WI38 (cell line): ENCODE measurements around the gene CRTC3.

Experiments used
- H3K4me3 ChIP-seq: 2 replicates; pipeline ENCODE4 v1.5.1; 2011; ENCODE audit warnings: low read depth, mild to moderate bottlenecking, control low read depth, low read length
- TF ChIP-seq, protein P1 (sequence below): IDR thresholded peaks from 2 replicates; pipeline ENCODE4 v1.5.1; 2012; ENCODE audit warnings: low read depth, mild to moderate bottlenecking, control low read depth, low read length

The CRTC3 gene

DNA sequence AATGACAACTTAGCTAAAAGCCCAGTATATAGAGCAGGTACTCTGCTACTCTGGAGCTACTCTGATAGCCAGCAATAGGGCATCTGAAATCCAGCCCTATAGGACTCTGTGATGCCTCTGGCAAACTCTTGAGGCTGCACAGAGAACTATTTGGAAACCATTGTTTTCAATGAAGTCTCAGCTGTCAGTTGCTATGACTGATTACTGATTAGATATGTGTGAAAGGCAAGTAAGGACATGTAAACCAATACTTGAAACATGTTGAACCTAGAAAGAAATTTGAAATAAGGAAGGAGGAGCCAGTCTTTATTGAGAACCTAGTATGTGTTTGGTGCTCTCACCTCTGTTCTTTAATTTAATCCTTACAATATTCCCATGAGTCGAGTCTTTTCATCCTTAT is 40.2 kb upstream of the CRTC3 start:
- no peak overlapping the region for H3K4me3 ChIP-seq
- TF ChIP-seq, protein P1, sequence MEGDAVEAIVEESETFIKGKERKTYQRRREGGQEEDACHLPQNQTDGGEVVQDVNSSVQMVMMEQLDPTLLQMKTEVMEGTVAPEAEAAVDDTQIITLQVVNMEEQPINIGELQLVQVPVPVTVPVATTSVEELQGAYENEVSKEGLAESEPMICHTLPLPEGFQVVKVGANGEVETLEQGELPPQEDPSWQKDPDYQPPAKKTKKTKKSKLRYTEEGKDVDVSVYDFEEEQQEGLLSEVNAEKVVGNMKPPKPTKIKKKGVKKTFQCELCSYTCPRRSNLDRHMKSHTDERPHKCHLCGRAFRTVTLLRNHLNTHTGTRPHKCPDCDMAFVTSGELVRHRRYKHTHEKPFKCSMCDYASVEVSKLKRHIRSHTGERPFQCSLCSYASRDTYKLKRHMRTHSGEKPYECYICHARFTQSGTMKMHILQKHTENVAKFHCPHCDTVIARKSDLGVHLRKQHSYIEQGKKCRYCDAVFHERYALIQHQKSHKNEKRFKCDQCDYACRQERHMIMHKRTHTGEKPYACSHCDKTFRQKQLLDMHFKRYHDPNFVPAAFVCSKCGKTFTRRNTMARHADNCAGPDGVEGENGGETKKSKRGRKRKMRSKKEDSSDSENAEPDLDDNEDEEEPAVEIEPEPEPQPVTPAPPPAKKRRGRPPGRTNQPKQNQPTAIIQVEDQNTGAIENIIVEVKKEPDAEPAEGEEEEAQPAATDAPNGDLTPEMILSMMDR: no peak

DNA sequence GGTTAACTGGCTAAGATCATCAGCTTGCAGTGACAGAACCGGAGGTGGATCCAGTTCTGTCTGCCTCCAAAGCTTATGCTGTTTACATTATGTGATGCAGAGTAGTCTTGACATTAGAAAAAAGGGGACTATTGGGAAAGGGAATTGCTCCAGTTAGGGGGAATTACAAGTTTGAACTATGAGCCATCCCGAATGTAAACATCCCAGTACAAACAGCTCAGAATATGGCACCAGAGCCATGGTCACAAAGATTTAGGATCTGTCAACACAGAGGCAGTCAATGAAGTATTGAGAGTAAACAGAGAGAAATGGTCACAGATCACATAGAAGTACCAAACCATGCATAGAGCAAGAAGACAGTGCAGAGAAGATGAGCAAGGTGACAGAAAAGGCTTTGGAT is 39.8 kb upstream of the CRTC3 start:
- TF ChIP-seq, protein P1: no peak

DNA sequence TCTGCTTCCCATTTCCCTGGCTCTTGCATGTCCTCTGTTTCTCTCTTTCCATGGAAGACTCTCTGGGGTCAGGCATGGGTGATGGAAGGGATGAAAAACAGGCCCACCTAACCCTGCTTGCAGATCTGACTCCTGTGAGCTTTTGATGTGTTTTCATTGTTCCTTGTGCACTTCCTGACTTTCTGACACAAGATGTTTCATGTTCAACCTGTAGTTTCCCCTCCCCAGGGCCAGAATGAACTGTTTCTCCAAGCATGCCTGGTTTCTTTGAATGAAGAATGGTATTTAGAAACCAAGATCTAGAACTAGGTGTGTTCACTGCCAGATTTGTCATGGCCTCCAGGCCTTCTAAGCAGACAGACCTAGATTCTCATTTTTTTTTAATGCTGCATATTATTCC is 36.1 kb upstream of the CRTC3 start:
- TF ChIP-seq, protein P1: no peak
- H3K4me3 ChIP-seq: no peak overlapping the region

More for the DNA sequence above, 39.8 kb upstream of the CRTC3 start:
- H3K4me3 ChIP-seq: no peak overlapping the region

DNA sequence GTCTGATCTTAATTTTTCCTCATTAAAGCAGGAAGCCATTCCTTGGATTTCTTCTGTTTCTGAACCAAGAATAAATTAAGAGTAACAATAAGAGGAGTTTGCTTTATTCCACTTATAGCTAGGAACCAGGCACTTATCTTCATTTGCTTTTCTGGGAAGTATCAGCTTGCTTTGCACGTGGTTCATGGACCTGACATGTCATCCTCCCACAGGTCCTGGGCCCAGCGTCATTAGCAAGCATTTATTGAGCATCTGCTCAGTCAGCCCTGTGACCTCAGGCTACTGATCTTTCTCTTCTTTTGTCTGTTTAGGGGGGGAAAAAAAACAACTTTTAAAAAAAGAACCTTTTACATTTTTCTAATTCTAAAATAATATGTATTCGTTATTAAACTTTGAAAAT is 34.7 kb upstream of the CRTC3 start:
- no peak overlapping the region for H3K4me3 ChIP-seq
- TF ChIP-seq, protein P1: no peak

DNA sequence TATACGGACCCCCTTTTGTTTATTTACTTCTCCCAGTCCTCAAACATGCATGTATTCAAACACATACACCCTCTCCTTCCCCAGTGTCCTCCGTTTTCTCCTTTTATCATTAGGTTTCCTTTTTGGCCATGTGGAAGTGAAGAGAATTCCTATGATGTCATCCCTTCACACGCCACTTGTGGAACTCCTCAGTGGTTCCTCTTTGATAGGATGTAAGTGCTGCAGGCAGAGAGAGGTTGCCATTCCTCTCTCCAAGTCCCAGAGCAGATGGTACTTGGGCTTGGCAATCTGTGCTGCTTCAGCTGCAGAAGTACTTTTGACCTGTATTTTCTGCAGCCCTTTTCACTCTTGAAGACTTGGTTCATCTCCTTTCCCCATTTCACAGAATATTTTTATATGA is 32.9 kb upstream of the CRTC3 start:
- no peak overlapping the region for H3K4me3 ChIP-seq
- TF ChIP-seq, protein P1: no peak

DNA sequence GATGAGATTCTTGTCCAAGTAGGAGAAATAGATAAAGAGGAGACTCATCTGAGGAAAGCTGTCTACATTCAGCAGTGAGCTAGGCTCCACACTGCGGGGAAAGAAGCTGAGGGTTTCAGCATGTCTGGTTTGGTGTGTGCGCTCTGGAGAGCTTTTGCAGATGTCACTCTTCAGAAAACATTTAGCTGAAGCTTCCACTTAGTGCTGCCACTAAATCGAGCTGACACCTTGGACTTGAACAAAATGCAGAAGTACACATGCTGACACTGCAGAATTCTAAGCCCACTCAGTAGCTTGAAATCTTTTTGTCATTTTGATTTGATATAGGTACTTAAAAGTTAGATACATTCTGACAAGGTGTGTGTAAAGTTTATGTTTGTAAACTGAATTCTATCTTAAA is 32.3 kb upstream of the CRTC3 start:
- no peak overlapping the region for H3K4me3 ChIP-seq

DNA sequence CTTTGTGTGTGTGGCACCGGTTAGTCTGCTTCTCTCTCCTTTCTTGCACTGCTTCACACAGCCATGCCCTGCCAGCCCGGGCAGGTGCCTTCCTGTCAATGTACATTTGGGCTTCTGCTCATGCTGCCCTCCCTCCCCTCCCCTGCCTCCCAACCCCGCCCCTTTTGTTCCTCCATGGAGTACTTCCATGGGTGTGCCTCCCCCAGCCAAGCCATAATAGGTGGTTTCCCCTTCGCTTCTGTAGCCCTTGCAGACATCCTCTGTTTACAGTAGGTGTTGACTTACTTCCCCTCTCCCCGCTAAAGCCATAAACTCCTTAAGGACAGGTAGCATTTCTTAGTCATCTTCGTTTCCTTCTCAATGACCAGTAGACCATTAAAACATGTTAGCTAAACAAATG is 31.8 kb upstream of the CRTC3 start:
- TF ChIP-seq, protein P1: no peak
- no peak overlapping the region for H3K4me3 ChIP-seq

More for the DNA sequence above, 32.3 kb upstream of the CRTC3 start:
- TF ChIP-seq, protein P1: no peak
